GM18507 (cell line): ENCODE results near the gene SEBOX.

ENCODE experiments used
- DNase-seq: peaks from one replicate; pipeline ENCODE4 v3.0.0; 2011; ENCODE audit warnings: low read depth; ENCODE audit not compliant: insufficient read length; ENCODE audit errors: extremely low spot score
- FAIRE-seq: peaks from 2 replicates; lab custom pipeline; 2011; peaks lifted over from hg19 to GRCh38; lab: Jason Lieb, UNC

Gene SEBOX

GRCh38 chr17:28395426-28395825 lies 30.4 kb upstream of the SEBOX start:
- DNase-seq (no peak), FAIRE-seq (no peak)

GRCh38 chr17:28394337-28395116 lies 29.5 kb upstream of the SEBOX start:
- no peak for FAIRE-seq
- no peak for DNase-seq

- DNase-seq: no peak
- no peak for FAIRE-seq
These were observed 27.5 kb upstream of the SEBOX start for GRCh38 chr17:28392491-28392890.

- no peak for FAIRE-seq
- no peak for DNase-seq
These were observed 26.4 kb upstream of the SEBOX start for GRCh38 chr17:28391401-28391800.

- no peak for DNase-seq
- no peak for FAIRE-seq
These were observed 26.0 kb upstream of the SEBOX start for GRCh38 chr17:28390984-28391383.

GRCh38 chr17:28390563-28390962 lies 25.6 kb upstream of the SEBOX start:
- DNase-seq: no peak
- no peak for FAIRE-seq

GRCh38 chr17:28390141-28390540 lies 25.1 kb upstream of the SEBOX start:
- DNase-seq: no peak
- FAIRE-seq: no peak

- DNase-seq: no peak
- FAIRE-seq: no peak
These were observed 23.1 kb upstream of the SEBOX start for GRCh38 chr17:28388106-28388505.

GRCh38 chr17:28386391-28386790 lies 21.4 kb upstream of the SEBOX start:
- FAIRE-seq (no peak), DNase-seq (no peak)

- DNase-seq (no peak), FAIRE-seq (no peak)
These were observed 20.4 kb upstream of the SEBOX start for GRCh38 chr17:28385406-28385805.

GRCh38 chr17:28385037-28385400 lies 20.0 kb upstream of the SEBOX start:
- DNase-seq (no peak), FAIRE-seq (no peak)

GRCh38 chr17:28384281-28385036 lies 19.5 kb upstream of the SEBOX start:
- DNase-seq: no peak
- peak; percentile 50 for FAIRE-seq

- DNase-seq: no peak
- FAIRE-seq: no peak
These were observed 16.3 kb upstream of the SEBOX start for GRCh38 chr17:28381141-28381825.

- FAIRE-seq: no peak
- no peak for DNase-seq
These were observed 15.1 kb upstream of the SEBOX start for GRCh38 chr17:28379814-28380801.

- DNase-seq (no peak), FAIRE-seq (no peak)
These were observed 7.9 kb upstream of the SEBOX start for GRCh38 chr17:28372945-28373274.

GRCh38 chr17:28372203-28372944 lies 7.4 kb upstream of the SEBOX start:
- no peak for FAIRE-seq
- DNase-seq: peak; percentile 32

- DNase-seq (peak; percentile 81), FAIRE-seq (peak; percentile 94)
These were observed 6.5 kb upstream of the SEBOX start, which contains the start of gene SARM1 for GRCh38 chr17:28371245-28372202. Gene SARM1, plus strand, starts transcription at chr17:28371694. Its CDS starts 339 bp downstream, at chr17:28372033.

GRCh38 chr17:28370744-28371103 lies 5.7 kb upstream of the SEBOX start:
- no peak for DNase-seq
- no peak for FAIRE-seq
